ENCODE data around the gene SNAPC2.
A peak's percentile ranks its signal among the peaks of the same experiment; 100 is the strongest.

The SNAPC2 gene

GRCh38 chr19:7919610-7920518, at the start of gene SNAPC2:
Gene SNAPC2 (plus strand): TSS chr19:7920338. CDS start chr19:7920367, 29 bp downstream.
- DNase-seq (ENCODE audit: low read depth in 2 of 2) = peak; percentile 93

- DNase-seq (ENCODE audit: low read depth in 2 of 2) = no peak
Observed at GRCh38 chr19:7870571-7871436, 49.3 kb upstream of the SNAPC2 start.

GRCh38 chr19:7871437-7872305, 48.5 kb upstream of the SNAPC2 start:
- DNase-seq (ENCODE audit: low read depth in 2 of 2) = peak; percentile 56 to 64

GRCh38 chr19:7872306-7873204, 47.6 kb upstream of the SNAPC2 start:
- DNase-seq (ENCODE audit: low read depth in 2 of 2) = no peak

- DNase-seq (ENCODE audit: low read depth in 2 of 2) = no peak
Observed at GRCh38 chr19:7873304-7874075, 46.6 kb upstream of the SNAPC2 start.

- DNase-seq (ENCODE audit: low read depth in 2 of 2) = no peak
Observed at GRCh38 chr19:7874076-7874896, 45.9 kb upstream of the SNAPC2 start, which contains the start of gene PRR36. Gene PRR36 (minus strand): TSS chr19:7874390. CDS start chr19:7873689, 701 bp downstream.

- no peak for DNase-seq (ENCODE audit: low read depth in 2 of 2)
Observed at GRCh38 chr19:7874897-7875273, 45.3 kb upstream of the SNAPC2 start.

GRCh38 chr19:7877249-7877836, 42.8 kb upstream of the SNAPC2 start:
- no peak for DNase-seq (ENCODE audit: low read depth in 2 of 2)

GRCh38 chr19:7879111-7879807, 40.9 kb upstream of the SNAPC2 start:
- no peak for DNase-seq (ENCODE audit: low read depth in 2 of 2)

GRCh38 chr19:7879836-7880235, 40.3 kb upstream of the SNAPC2 start:
- no peak for DNase-seq (ENCODE audit: low read depth in 2 of 2)

- no peak for DNase-seq (ENCODE audit: low read depth in 2 of 2)
Observed at GRCh38 chr19:7881910-7882309, 38.2 kb upstream of the SNAPC2 start.

GRCh38 chr19:7883105-7883504, 37.0 kb upstream of the SNAPC2 start:
- no peak for DNase-seq (ENCODE audit: low read depth in 2 of 2)

GRCh38 chr19:7883796-7884570, 36.2 kb upstream of the SNAPC2 start:
- DNase-seq (ENCODE audit: low read depth in 2 of 2) = no peak

- no peak for DNase-seq (ENCODE audit: low read depth in 2 of 2)
Observed at GRCh38 chr19:7885818-7886217, 34.3 kb upstream of the SNAPC2 start.

GRCh38 chr19:7887408-7888144, 32.6 kb upstream of the SNAPC2 start:
- DNase-seq (ENCODE audit: low read depth in 2 of 2) = no peak

- peak in 1 of 2 donors; percentile 39 for DNase-seq (ENCODE audit: low read depth in 2 of 2)
Observed at GRCh38 chr19:7888145-7888825, 31.9 kb upstream of the SNAPC2 start, which contains the start of gene LRRC8E. Gene LRRC8E (plus strand): TSS chr19:7888510. CDS start chr19:7895604, 7,094 bp downstream.
